HG03457 (cell line): ENCODE measurements around the gene DLGAP5.

Source experiments
- ATAC-seq: cut with Tn5 transposase; IDR thresholded peaks from one replicate; pipeline ENCODE4 v1.9.1; 2021; ENCODE audit warnings: moderate number of reproducible peaks; ENCODE audit not compliant: unreplicated experiment

Gene DLGAP5

GRCh38 chr14:55131370-55132137 lies 59.8 kb downstream of the DLGAP5 start:
- ATAC-seq = no peak

GRCh38 chr14:55130196-55130550 lies 61.2 kb downstream of the DLGAP5 start:
- ATAC-seq = no peak

- ATAC-seq = peak; percentile 49
These were observed 61.8 kb downstream of the DLGAP5 start for GRCh38 chr14:55129428-55130195.

- ATAC-seq = peak; percentile 31
These were observed 62.3 kb downstream of the DLGAP5 start, which contains the start of gene LGALS3 for GRCh38 chr14:55129086-55129427. Gene LGALS3, plus strand, starts transcription at chr14:55129252. Its CDS starts 8,122 bp downstream, at chr14:55137374.

GRCh38 chr14:55128386-55129085 lies 62.8 kb downstream of the DLGAP5 start:
- ATAC-seq = no peak

- no peak for ATAC-seq
These were observed 63.9 kb downstream of the DLGAP5 start for GRCh38 chr14:55127460-55127951.

GRCh38 chr14:55126932-55127459 lies 64.4 kb downstream of the DLGAP5 start:
- ATAC-seq = no peak

GRCh38 chr14:55126034-55126433 lies 65.4 kb downstream of the DLGAP5 start:
- no peak for ATAC-seq

- ATAC-seq = no peak
These were observed 66.0 kb downstream of the DLGAP5 start for GRCh38 chr14:55125403-55125802.

- no peak for ATAC-seq
These were observed 66.5 kb downstream of the DLGAP5 start for GRCh38 chr14:55124774-55125386.

- no peak for ATAC-seq
These were observed 67.3 kb downstream of the DLGAP5 start for GRCh38 chr14:55123852-55124639.

GRCh38 chr14:55123101-55123500 lies 68.3 kb downstream of the DLGAP5 start:
- no peak for ATAC-seq

GRCh38 chr14:55122440-55122986 lies 68.9 kb downstream of the DLGAP5 start:
- no peak for ATAC-seq

- ATAC-seq = no peak
These were observed 69.6 kb downstream of the DLGAP5 start for GRCh38 chr14:55121628-55122439.

- ATAC-seq = no peak
These were observed 70.6 kb downstream of the DLGAP5 start for GRCh38 chr14:55120571-55121495.

GRCh38 chr14:55118761-55119160 lies 72.6 kb downstream of the DLGAP5 start:
- no peak for ATAC-seq

GRCh38 chr14:55117803-55118441 lies 73.5 kb downstream of the DLGAP5 start:
- ATAC-seq = no peak
